GM19468 (cell line): ENCODE results near the gene GIMAP1.

ENCODE experiments used
- ATAC-seq: cut with Tn5 transposase; IDR thresholded peaks from one replicate; pipeline ENCODE4 v1.9.1; 2021; ENCODE audit warnings: mild to moderate bottlenecking, moderate library complexity, moderate number of reproducible peaks; ENCODE audit not compliant: unreplicated experiment; ENCODE audit errors: extremely low read depth

The GIMAP1 gene

DNA sequence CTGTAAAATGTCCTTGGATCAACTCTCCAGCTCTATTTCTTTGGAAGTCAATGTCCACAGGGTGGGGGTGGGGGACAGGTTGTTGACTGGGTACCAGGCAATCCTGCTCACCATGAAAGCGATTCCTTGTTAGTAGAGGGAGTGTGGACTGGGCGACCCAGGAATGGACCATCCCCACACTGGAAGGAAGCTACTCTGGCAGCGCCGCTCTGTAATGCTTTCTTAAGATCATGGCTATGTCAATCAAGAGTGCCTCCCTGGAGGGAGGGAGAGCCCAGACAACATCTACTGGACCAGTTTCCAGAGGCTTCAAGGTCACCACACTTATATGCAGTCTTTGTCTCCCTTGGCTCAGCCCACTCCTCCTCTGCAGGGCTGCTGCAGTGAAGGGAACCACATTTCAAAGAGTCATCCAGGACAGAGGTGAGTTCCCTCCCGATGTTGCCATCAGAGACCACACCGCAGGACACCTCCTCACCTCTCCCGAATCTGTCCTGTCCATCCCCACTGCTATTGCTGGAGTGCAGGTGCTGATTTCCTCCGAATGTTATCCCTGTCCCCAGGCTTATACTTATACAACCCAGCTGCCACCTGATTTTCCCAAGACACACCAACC lies 27.7 kb downstream of the GIMAP1 start:
- no peak for ATAC-seq

DNA sequence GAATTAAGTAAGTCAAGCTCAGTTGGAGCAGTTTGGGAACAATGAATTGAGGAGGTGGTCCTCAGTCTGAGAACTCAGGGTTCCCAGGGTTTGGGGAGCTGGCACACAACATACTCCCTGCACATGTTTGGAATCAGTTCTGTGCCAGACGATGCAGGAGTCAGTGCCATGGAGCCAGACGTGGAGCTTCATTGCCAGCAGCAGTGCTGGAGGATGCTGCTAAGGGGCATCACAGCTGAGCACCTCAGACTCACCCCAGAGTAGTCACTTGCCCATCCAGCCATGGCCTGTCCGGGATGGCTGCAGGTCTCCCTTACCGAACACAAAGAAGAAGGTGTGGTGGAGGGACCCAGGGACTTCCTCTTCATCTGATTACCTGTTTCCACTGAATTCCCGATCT lies 28.7 kb downstream of the GIMAP1 start:
- ATAC-seq = no peak

DNA sequence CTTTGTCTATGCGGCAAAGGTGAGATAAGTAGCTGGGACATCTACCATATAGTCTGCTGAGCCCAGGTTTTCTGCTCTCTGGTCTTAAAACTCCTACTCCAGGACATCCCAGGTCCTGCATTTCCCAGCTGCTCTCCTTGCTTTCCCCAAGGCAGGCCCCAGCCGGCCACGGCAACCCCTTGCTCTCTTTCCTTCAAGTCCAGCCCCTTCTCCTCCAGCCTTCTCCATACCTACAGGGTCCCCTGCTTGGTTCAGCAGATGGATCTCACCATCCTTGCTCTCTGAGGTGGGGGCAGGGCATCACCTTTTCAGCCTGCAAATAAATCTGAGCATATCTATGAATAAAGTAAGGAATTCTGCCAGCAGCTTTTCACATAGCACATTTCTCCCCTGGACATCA lies 29.5 kb downstream of the GIMAP1 start:
- no peak for ATAC-seq

DNA sequence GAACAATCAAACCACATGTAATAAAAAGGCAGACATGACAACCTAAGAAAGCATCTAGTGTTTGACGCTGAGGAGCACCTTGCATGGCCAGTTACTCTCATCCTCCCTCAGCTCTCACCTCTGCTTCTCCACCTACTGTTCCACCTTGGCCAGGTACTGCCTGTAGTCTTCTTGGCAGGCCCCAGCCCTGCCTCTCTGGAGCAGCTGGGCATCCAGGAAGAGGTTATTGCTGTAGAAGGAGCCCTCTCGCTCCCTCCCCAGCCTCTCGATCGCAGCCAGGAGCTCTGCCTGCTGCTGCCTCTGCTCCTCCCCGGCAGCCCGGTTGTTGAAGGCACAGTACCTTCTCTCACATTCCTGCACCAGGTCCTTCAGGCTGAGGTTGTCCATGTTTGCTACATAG lies 30.5 kb downstream of the GIMAP1 start:
- no peak for ATAC-seq

DNA sequence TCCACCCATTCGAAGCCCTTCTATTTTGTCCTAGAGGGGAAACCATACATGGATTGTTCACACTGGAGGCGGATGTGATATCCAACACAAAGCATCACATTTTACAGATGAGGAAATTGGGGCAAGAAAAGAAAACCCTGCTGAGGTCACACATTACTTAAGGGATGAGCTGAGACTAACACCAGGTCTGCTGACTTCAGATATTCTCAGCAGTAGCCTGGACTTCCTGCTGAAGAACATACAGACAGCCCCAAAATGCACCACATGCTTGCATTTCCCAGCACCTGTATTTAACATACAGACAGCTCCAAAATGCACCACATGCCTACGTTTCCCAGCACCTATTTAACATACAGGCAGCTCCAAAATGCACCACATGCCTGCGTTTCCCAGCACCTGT lies 32.0 kb downstream of the GIMAP1 start:
- no peak for ATAC-seq

DNA sequence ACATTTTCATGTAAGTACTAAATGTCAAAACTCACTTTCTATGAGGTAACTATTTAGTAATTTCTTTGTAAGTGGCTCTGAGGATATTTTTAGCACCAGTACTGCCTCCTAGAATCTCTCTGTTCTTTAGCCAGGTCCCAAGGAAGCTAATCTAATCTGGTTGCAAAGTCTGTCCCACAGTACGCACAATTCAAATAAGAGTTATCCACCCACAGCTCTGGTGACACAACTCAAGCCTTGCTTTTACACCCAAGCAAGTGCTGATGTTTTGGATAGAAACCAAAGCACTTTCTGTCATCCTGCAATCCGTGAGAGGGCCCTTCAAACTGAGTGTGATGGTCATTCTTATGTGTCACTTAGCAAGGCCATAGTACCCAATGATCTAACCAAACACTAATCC lies 35.3 kb downstream of the GIMAP1 start:
- ATAC-seq = no peak

DNA sequence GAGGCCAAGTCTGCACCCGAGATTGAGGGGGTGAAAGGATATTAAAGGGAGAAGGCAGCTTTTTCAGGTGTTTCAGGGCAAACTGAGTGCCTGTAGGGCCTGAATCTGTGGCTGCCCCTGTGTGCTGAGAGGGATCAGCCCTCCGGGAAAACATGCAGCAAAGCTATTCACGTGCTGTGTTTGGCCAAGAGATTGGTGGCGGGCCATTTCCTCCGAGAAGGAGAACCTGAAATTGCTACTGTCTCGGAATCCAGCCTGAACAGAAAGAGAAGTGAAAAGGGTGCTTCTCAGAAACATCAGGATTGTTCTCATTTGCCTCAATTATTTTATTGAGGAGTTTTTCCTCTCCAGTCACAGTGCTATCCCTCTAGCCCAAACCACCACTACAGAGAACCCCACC lies 36.8 kb downstream of the GIMAP1 start:
- no peak for ATAC-seq

DNA sequence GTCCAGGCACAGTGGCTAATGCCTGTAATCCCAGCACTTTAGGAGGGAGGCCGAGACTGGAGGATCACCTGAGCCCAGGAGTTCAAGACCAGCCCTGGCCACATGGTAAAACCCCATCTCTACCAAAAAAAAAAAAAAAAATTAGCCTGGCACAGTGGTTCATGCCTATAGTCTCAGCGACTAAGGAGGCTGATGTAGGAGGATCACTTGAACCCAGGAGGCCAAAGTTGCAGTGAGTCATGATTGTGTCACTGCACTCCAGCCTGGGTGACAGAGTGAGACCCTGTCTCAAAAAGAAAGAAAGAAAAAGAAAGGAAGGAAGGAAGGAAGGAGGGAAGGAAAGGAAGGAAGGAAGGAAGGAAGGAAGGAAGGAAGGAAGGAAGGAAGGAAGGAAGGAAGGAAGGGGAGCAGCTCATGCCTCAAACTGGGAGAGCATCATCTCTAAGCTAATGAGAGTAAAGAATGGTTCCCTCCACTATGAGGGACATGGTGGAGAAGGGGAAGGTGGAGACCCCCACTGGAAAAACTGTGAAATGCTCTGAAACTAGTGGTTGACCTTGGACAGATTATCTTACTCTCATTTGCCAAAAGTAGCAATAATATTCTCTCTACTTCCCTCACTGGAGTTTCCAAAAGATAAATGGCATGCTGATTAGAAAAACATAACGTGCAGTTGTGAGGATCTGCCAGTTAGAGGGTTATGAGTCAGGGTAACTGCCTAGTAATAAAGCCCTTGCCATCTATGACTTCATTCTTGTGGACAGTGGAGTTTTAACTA lies 37.6 kb downstream of the GIMAP1 start:
- ATAC-seq = no peak

GRCh38 chr7:150754951-150755350 lies 38.5 kb downstream of the GIMAP1 start:
- ATAC-seq = no peak

- ATAC-seq = no peak
These were observed 39.2 kb downstream of the GIMAP1 start for GRCh38 chr7:150755473-150756099.

DNA sequence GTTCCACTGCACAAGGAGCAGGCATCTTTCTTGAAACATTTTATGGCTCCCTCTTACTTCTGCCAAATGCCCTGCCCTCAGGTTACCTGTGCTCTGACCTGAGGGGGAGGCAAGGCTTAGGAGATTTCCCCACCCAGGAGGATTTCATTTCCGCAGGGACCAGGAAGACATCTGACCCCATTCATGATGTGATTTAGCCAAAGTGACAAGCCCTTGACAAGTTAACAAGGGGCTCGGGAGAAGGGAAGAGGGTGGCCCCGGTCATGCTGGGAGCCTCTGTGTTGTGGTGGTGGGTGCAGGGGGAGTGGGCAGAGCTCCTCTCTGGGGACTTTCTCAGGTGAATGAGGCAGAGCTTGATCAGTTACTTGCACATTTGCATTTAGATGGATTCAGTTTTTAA lies 39.8 kb downstream of the GIMAP1 start:
- no peak for ATAC-seq

- ATAC-seq = no peak
These were observed 40.4 kb downstream of the GIMAP1 start for GRCh38 chr7:150756858-150757257.

DNA sequence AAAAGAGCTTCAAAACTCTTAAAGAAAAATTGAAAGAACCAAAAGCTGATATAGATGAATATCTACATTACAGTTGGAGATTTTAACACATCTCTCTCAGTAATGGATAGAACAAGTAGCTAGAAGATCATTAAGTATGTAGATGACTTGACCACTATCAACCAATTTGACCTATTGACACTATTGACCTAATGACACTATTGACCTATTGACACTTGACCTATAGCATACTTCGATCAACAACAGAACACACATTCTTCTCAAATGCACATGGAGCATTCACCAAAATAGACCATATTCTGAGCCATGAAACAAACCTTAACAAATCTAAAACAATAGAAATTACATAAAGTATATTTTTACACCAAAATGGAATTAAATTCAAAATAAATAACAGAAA lies 43.1 kb downstream of the GIMAP1 start:
- ATAC-seq = no peak

DNA sequence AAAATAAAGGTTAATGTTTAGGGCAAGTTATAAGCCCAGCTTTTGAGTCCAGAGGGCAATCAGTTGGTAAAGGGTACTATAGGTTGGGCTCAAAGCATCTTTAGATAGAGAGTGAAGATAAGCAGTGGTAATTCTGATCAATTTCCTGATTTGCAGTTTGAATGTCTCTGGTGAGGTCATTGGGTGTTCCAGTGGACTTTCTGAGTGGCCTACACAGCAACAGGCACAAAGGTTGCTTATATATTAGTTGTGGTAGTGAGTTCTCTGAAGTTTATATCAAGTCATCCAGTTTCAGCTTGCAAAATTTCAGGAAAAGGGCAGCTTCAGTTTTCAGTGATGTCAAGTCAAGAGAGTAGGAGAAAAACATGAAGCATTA lies 49.9 kb downstream of the GIMAP1 start:
- no peak for ATAC-seq

DNA sequence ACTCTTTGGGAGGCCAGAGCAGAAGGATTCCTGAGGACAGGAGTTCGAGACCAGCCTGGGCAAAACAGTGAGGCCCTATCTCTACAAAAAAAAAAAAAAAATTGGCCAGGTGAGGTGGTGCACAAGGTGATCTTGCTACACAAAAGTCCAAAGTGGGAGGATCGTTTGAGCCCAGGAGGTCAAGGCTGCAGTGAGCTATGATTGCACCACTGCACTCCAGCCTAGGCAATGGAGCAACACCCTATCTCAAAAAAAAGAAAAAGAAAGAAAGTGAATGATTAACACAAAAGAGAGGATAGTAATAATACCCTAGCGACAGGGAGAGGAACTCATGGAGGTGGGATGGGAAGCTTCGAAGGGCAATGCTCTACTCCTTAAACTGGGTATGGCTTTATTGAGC lies 53.4 kb downstream of the GIMAP1 start:
- no peak for ATAC-seq
